Body of pancreas (tissue), 4 donors: ENCODE results near the gene SGSH.

Experiments
- CTCF ChIP-seq, 7 experiments: fragments of 450-650 bp in 4 of 7; fragments of 200-600 bp in 3 of 7; sonication (generic) in 3 of 7; IDR thresholded peaks; one replicate each; pipeline ENCODE4 v1.5.1; 2016 to 2019; ENCODE audit warnings: antibody characterized with exemption in 7 of 7
- POLR2A ChIP-seq, 3 donors: fragments of 450-650 bp; IDR thresholded peaks; one replicate each; pipeline ENCODE4 v1.6.1; 2016; ENCODE audit warnings: antibody characterized with exemption in 3 of 3, mild to moderate bottlenecking in 2 of 3

GRCh38 chr17:80221351-80222105, 1.4 kb upstream of the SGSH start:
- no peak for TF ChIP-seq CTCF (IDR thresholded peaks at IDR 0.05)
- no peak for TF ChIP-seq POLR2A (IDR thresholded peaks at IDR 0.05)
